Measurements from ENCODE around the gene PLA2G2C. TPM values are rescaled to one million over a fixed set of nuclear protein-coding genes. Genes with fewer than 3 reads are reported as not detected.

The PLA2G2C gene
- total and polyA plus RNA-seq, 2 experiments from 2014 or later, result not detected

GRCh38 chr1:20209471-20209870 is 23.2 kb upstream of the PLA2G2C start:
- no peaks in the 10 kb centered on the region for H3K36me3 ChIP-seq (ENCODE audit: insufficient read depth)
- H3K9me3 Mint-ChIP-seq, result no peaks in the 10 kb centered on the region
- peaks cover 10% of the 10 kb centered on the region for H3K4me1 Mint-ChIP-seq
- no peaks in the 10 kb centered on the region for H3K36me3 Mint-ChIP-seq (ENCODE audit: low read depth)
- no peak overlapping the region for H3K27ac Mint-ChIP-seq
- DNase-seq (ENCODE audit: low spot score), result no peak
- H3K79me2 ChIP-seq (replicated peaks; ENCODE audit: insufficient read depth), result no peaks in the 10 kb centered on the region
- H2AFZ ChIP-seq, result no peak overlapping the region
- no peaks in the 10 kb centered on the region for H3F3A ChIP-seq (replicated peaks; ENCODE audit: low read depth)
- H3K27me3 Mint-ChIP-seq (ENCODE audit: insufficient read depth, low read depth, poor library complexity), result peaks cover 7% of the 10 kb centered on the region
- H3K27me3 ChIP-seq (ENCODE audit: insufficient read depth), result no peaks in the 10 kb centered on the region
- no peak for TF ChIP-seq NANOG (IDR thresholded peaks at IDR 0.05; ENCODE audit: borderline replicate concordance)
- TF ChIP-seq CREB1 (CRISPR knock-in tag; IDR thresholded peaks at IDR 0.05; ENCODE audit: low read depth), result no peak
- no peak for TF ChIP-seq POLR2AphosphoS5 (IDR thresholded peaks at IDR 0.05; ENCODE audit: low read depth)
- no peak for TF ChIP-seq CTCF (conservative IDR thresholded peaks at IDR 0.05; ENCODE audit: low read depth in 2 of 2)
- TF ChIP-seq JUNB (IDR thresholded peaks at IDR 0.05; ENCODE audit: unreplicated experiment), result no peak
- no peak for TF ChIP-seq EZH2 (IDR thresholded peaks at IDR 0.05; ENCODE audit: low read depth, unreplicated experiment)
- no peak for TF ChIP-seq ZNF114 (CRISPR knock-in tag; IDR thresholded peaks at IDR 0.05)
- TF ChIP-seq STAT1 (IDR thresholded peaks at IDR 0.05; ENCODE audit: unreplicated experiment), result no peak
- no peak for TF ChIP-seq ZNF462 (CRISPR knock-in tag; IDR thresholded peaks at IDR 0.05)
- no peak for TF ChIP-seq EZH2phosphoT487 (IDR thresholded peaks at IDR 0.05; ENCODE audit: unreplicated experiment)
- TF ChIP-seq ETS1 (IDR thresholded peaks at IDR 0.05), result no peak
- TF ChIP-seq ZNF331 (CRISPR knock-in tag; IDR thresholded peaks at IDR 0.05; ENCODE audit: low read depth), result no peak
- H3K4me2 ChIP-seq, result no peak overlapping the region
- ATAC-seq, result no peak
- no peaks in the 10 kb centered on the region for H4K20me1 ChIP-seq (replicated peaks; ENCODE audit: insufficient read depth)
- H3K4me3 Mint-ChIP-seq, result no peak overlapping the region
- no peak overlapping the region for H3K4me3 ChIP-seq
- peaks cover 12% of the 10 kb centered on the region for H3K4me1 ChIP-seq (ENCODE audit: insufficient read depth)
- no peaks in the 10 kb centered on the region for H3K9me2 ChIP-seq (ENCODE audit: insufficient read depth)
- H3K27ac ChIP-seq (ENCODE audit: low read depth), result no peak overlapping the region
